GM12878 (cell line): ENCODE measurements around the gene NHSL1. TPM values are rescaled to one million over a fixed set of nuclear protein-coding genes. Genes with fewer than 3 reads are reported as not detected.

Source experiments
- BHLHE40 ChIP-seq, 2 experiments: fragments of 450-650 bp in 1 of 2; IDR thresholded peaks; 2 replicates each; pipeline ENCODE4 v1.6.1; 2011 to 2017; ENCODE audit warnings: low read depth in 2 of 2, borderline replicate concordance in 1 of 2, improper control_type of control experiment in 1 of 2, low read length in 1 of 2, mild to moderate bottlenecking in 1 of 2
- BMI1 ChIP-seq: fragments of 450-650 bp; IDR thresholded peaks from 2 replicates; pipeline ENCODE4 v1.6.1; 2016; ENCODE audit warnings: mild to moderate bottlenecking, moderate library complexity, borderline replicate concordance
- CBX5 ChIP-seq: sonication (generic); IDR thresholded peaks from 2 replicates; pipeline ENCODE4 v1.6.1; 2016; ENCODE audit warnings: low read depth, moderate library complexity, mild to moderate bottlenecking, inconsistent platforms
- CHD1 ChIP-seq: IDR thresholded peaks from 2 replicates; pipeline ENCODE4 v1.6.1; 2012; ENCODE audit warnings: low read depth, low read length, improper control_type of control experiment
- CTCF ChIP-seq, 3 experiments: IDR thresholded peaks in 2 of 3; conservative IDR thresholded peaks in 1 of 3; 2 replicates each; pipeline ENCODE4 v1.5.1; 2011; ENCODE audit warnings: low read depth in 3 of 3, low read length in 3 of 3, mild to moderate bottlenecking in 3 of 3, control low read depth in 2 of 3, moderate library complexity in 2 of 3, inconsistent platforms in 1 of 3, mixed read lengths in 1 of 3; ENCODE audit not compliant: control insufficient read depth in 2 of 3, insufficient read depth in 1 of 3; ENCODE audit errors: extremely low read depth in 1 of 3
- EED ChIP-seq: sonication (generic); IDR thresholded peaks from 2 replicates; pipeline ENCODE4 v1.6.1; 2016; ENCODE audit warnings: antibody characterized with exemption, low read depth
- EP300 ChIP-seq, 2 experiments: fragments of 150-350 bp in 1 of 2; IDR thresholded peaks; 2 replicates each; pipeline ENCODE4 v1.6.1; 2011 to 2012; ENCODE audit warnings: low read depth in 2 of 2, low read length in 2 of 2, borderline replicate concordance in 1 of 2, improper control_type of control experiment in 1 of 2, inconsistent platforms in 1 of 2; ENCODE audit not compliant: control insufficient read depth in 1 of 2
- ESRRA ChIP-seq: IDR thresholded peaks from 2 replicates; pipeline ENCODE4 v1.6.1; 2012; ENCODE audit warnings: mild to moderate bottlenecking, low read length, improper control_type of control experiment
- EZH2 ChIP-seq: IDR thresholded peaks from 2 replicates; pipeline ENCODE4 v1.6.1; 2012; ENCODE audit warnings: low read depth, mild to moderate bottlenecking, control low read depth, inconsistent platforms, low read length, borderline replicate concordance; ENCODE audit not compliant: control insufficient read depth
- FOS ChIP-seq: IDR thresholded peaks from 3 replicates; pipeline ENCODE4 v1.6.1; 2011; ENCODE audit warnings: borderline replicate concordance; ENCODE audit not compliant: insufficient read length; ENCODE audit errors: extremely low read depth
- HDGF ChIP-seq: fragments of 450-650 bp; IDR thresholded peaks from 2 replicates; pipeline ENCODE4 v1.6.1; 2016; ENCODE audit warnings: antibody characterized with exemption
- MTA2 ChIP-seq: fragments of 450-650 bp; IDR thresholded peaks from 2 replicates; pipeline ENCODE4 v1.6.1; 2016; ENCODE audit warnings: low read depth, mild to moderate bottlenecking, moderate library complexity
- MYB ChIP-seq: fragments of 150-350 bp; IDR thresholded peaks from 2 replicates; pipeline ENCODE4 v1.6.1; 2014; ENCODE audit warnings: mild to moderate bottlenecking, low read depth, low read length, borderline replicate concordance
- PAX5 ChIP-seq: IDR thresholded peaks from 2 replicates; pipeline ENCODE4 v1.6.1; 2011; ENCODE audit warnings: low read depth, low read length, borderline replicate concordance
- RAD51 ChIP-seq: fragments of 450-650 bp; IDR thresholded peaks from 2 replicates; pipeline ENCODE4 v1.6.1; 2016; ENCODE audit warnings: moderate library complexity, mild to moderate bottlenecking, inconsistent platforms
- SRF ChIP-seq, 2 experiments: IDR thresholded peaks; 2 replicates each; pipeline ENCODE4 v1.6.1; 2011; ENCODE audit warnings: low read depth in 2 of 2, low read length in 2 of 2, mild to moderate bottlenecking in 1 of 2, moderate library complexity in 1 of 2
- STAT3 ChIP-seq: IDR thresholded peaks from 2 replicates; pipeline ENCODE4 v1.6.1; 2011; ENCODE audit warnings: low read depth, low read length, improper control_type of control experiment
- SUZ12 ChIP-seq: fragments of 200-600 bp; sonication (generic); IDR thresholded peaks from one replicate; pipeline ENCODE4 v1.6.1; 2018; ENCODE audit warnings: antibody characterized with exemption, mild to moderate bottlenecking; ENCODE audit not compliant: unreplicated experiment
- TARDBP ChIP-seq: IDR thresholded peaks from 2 replicates; pipeline ENCODE4 v1.6.1; 2016; ENCODE audit warnings: borderline replicate concordance
- USF2 ChIP-seq: IDR thresholded peaks from 2 replicates; pipeline ENCODE4 v1.6.1; 2011; ENCODE audit warnings: low read depth, low read length, improper control_type of control experiment, borderline replicate concordance
- ZNF622 ChIP-seq: fragments of 450-650 bp; IDR thresholded peaks from 2 replicates; pipeline ENCODE4 v1.6.1; 2017; ENCODE audit warnings: mild to moderate bottlenecking, inconsistent platforms
- ZNF687 ChIP-seq: fragments of 450-650 bp; IDR thresholded peaks from 2 replicates; pipeline ENCODE4 v1.6.1; 2017; ENCODE audit warnings: mild to moderate bottlenecking, moderate library complexity
- polyA plus RNA-seq, 11 experiments: library from polyadenylated mRNA; depleted of rRNA in 4 of 11; unstranded in 6 of 11; stranded (reverse) in 5 of 11; fragments of >200 nt; fragmentation: Nextera tagmentation in 4 of 11; fragmentation: Illumina TruSeq in 1 of 11; extraction: Ambion mirVana in 4 of 11; extraction: Trizol in 1 of 11; gene quantifications; 1 replicate in 1 of 11; 2 replicates in 10 of 11; pipeline versions ENCODE4 v1.2.1 to v1.2.3, GENCODE V29; 2011 to 2016; ENCODE audit warnings: inconsistent platforms in 2 of 11, missing spikeins in 2 of 11, low read depth in 1 of 11
- total RNA-seq, 4 experiments: library from RNA; depleted of rRNA in 3 of 4; stranded (reverse); fragments of >200 nt in 3 of 4; fragmentation: Illumina TruSeq in 1 of 4; extraction: Trizol in 1 of 4; gene quantifications; 2 replicates each; pipeline versions ENCODE4 v1.2.1 to v1.2.3, GENCODE V29; 2013 to 2021

NHSL1 gene
- total and polyA plus RNA-seq, 10 of the 15 experiments (the other 5 are each of a cell fraction or from before 2014, with no cell fraction given) = 0.26 to 14.1 (median 0.90) TPM

- TF ChIP-seq SRF (IDR thresholded peaks at IDR 0.05; ENCODE audit: low read depth in 2 of 2, low read length in 2 of 2) = no peak
- no peak for TF ChIP-seq MYB
- TF ChIP-seq CHD1 = no peak
- no peak for TF ChIP-seq FOS
- no peak for TF ChIP-seq ZNF622
- TF ChIP-seq ZNF687 = no peak; the same call in 1 of the 2 replicates
- peak in 1 of 2 experiments; percentile 19; a peak in 1 of 4 replicates for TF ChIP-seq BHLHE40 (IDR thresholded peaks at IDR 0.05; ENCODE audit: borderline replicate concordance in 1 of 2, low read depth in 2 of 2, low read length in 1 of 2)
- TF ChIP-seq STAT3 = no peak
- TF ChIP-seq USF2 = no peak
- TF ChIP-seq SUZ12 = no peak
- peak in 2 of 3 experiments; percentile 37 to 43; a peak in 4 of 6 replicates for TF ChIP-seq CTCF (IDR thresholded peaks at IDR 0.05 in 2 of 3, conservative IDR thresholded peaks at IDR 0.05 in 1 of 3; ENCODE audit: control insufficient read depth in 2 of 3, extremely low read depth in 1 of 3, insufficient read depth in 1 of 3, low read depth in 3 of 3, low read length in 3 of 3)
- TF ChIP-seq CBX5 = no peak
- no peak for TF ChIP-seq RAD51
- TF ChIP-seq PAX5 = no peak
- no peak for TF ChIP-seq HDGF
- no peak for TF ChIP-seq EED
- TF ChIP-seq ESRRA = no peak
- TF ChIP-seq BMI1 = no peak
- TF ChIP-seq EP300 (IDR thresholded peaks at IDR 0.05; ENCODE audit: borderline replicate concordance in 1 of 2, control insufficient read depth in 1 of 2, low read depth in 2 of 2, low read length in 2 of 2) = no peak
- TF ChIP-seq EZH2 = no peak
- 0 out of 2 replicates have a peak, but pooled peaks have one; percentile 10 for TF ChIP-seq MTA2
- no peak for TF ChIP-seq TARDBP
- TF ChIP-seq, all 136 proteins: peak for 4
Measured at GRCh38 chr6:138403324-138403800, 95.9 kb downstream of the NHSL1 start (continued).
